Stimulated activated CD4-positive, alpha-beta T cell treated with anti-CD3 and anti-CD28 coated beads, TNF-alpha, amount 100 ng/mL, for 4 hours (primary cell): ENCODE measurements around the gene GADD45B.
"Not testable (repeated sequence)": the region's sequence is repeated elsewhere in the genome, so short reads cannot be mapped to it uniquely, and the experiment has no call there.

Source experiments
- DNase-seq, 3 experiments: peaks; one replicate each; pipeline ENCODE4 v3.0.0-alpha.2; 2020; ENCODE audit warnings: low read depth in 3 of 3

Gene GADD45B

DNA sequence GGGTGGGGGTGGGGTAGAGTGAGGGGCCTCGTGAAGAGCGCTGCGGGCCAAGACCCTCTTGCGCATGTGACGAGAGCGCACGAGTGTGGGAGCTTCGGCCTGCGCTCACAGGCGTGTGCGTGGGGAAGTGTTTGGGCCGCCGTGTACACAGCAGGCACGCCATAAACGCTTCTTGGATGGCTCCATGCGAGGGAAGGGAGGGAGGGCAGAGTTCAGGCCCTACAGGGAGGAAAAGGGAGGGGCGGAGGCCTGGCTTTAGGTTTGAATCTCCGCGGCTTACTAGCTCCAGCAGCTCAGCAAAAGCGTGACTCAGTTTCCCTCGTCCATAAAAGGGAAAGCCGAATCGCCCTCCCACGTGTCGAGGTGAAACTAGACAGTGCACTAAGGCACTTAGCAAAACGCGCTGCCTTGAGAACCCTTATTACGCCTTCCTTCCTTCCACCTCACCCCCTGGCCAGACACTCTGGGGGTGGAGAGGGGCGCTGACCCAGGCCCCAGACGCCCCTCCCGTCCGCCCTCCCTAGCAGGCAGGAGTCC, 12.5 kb downstream of the GADD45B start:
- no peak for DNase-seq

- no peak for DNase-seq
Observed at GRCh38 chr19:2488942-2489731, 13.2 kb downstream of the GADD45B start.

DNA sequence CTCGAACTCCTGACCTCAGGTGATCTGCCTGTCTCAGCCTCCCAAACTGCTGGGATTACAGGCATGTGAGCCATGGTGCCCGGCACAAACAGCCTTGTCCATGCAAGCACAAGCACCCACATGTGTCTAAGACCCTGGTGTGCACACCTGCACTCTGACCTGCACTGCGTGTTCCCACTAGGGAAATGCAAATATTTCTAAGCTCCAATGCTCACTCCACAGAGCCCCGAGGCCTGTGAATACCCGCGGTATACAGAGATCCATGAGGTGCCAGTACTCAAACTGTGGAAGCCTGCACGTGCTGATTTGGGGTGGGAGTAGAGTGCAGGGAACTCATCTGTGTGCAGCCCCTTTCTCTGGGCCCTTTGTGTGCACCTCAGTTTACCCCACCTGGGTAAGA, 14.7 kb downstream of the GADD45B start:
- no peak for DNase-seq

DNA sequence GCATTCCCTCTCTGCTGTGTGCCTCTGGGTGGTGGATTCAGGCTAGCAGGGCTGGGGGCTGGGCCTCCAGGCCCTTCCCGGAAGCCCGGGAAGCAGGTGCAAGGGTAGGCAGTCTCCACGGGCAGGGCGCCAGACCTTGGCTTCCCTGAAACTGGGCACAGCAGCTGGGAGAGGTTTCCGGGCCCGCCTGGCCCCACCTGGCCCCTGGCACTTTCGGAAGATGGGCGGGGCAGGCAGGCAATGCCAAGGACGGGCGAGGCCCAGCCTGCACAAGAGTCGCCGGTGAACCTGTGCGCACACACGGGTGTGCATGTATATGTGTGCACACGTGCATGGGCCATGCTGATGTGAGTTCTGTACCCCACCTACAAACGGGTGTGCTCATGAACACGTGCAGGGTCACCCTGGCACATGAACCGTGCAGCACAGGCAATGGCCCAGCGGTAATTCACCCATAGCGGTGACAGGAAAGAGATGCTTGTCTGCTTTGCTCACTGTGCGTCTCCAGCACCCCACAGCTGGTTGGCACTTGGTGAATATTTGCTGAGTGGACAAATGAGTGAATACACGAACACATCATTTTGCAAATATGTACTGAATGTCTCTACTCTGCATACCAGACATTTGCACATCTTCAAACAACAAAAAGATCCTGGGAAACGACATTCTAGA, 15.3 kb downstream of the GADD45B start:
- DNase-seq, result no peak

DNA sequence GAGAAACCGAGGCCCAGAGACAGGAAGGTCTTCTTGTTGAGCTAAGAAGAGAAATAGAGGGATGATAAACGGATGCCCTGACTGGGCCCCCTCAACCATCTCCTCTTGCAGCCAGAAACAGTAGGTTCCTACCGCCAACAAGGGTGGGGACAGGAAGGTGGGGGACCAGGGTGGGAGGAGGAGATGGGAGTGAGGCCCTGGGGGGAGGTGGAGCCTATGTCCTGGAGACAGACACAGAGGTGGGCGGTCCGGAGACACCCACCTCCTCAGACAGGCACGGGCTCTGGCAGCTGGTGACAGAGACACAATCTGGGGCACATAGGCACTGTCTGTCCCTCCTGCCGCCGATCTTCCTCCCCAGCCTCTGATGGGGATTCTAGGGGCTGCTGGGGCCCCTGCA, 16.9 kb downstream of the GADD45B start:
- DNase-seq, result no peak

DNA sequence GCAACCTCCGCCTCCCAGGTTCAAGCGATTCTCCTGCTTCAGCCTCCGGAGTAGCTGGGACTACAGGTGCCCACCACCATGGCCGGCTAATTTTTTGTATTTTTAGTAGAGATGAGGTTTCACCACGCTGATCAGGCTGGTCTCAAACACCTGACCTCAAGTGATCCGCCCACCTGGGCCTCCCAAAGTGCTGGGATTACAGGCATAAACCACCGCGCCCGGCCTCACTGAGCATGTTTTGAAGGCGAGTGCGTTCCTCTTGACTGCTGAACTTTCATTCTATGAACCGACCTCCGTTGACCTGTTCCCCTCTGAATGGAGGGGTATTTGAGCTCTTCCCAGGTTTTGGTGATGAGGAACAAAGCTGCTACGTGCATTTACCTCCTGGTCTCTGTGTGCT, 17.5 kb downstream of the GADD45B start:
- DNase-seq, result not testable (repeated sequence)

DNA sequence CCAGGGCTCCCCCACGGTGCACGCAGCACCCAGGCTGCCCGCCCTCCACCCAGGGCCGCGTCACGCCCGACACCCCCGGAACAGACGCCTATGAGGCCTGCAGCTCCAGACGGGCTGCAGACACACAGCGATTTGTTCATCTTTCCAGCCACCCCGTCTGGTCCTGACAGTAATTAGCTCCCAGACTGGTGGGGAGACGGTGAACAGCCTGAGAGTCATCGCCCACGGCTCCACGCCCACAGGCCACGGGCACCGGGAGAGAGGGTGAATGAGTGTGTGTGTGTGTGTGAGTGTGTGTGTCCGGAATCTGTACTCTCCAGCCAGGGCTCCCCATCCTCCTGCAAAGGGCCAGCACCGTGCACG, 18.1 kb downstream of the GADD45B start:
- peak in 1 of 3 experiments; percentile 29 for DNase-seq

- peak in 2 of 3 experiments; percentile 22 to 36 for DNase-seq
Observed at GRCh38 chr19:2494447-2495129, 18.7 kb downstream of the GADD45B start.

- DNase-seq, result no peak
Observed at GRCh38 chr19:2495130-2495641, 19.3 kb downstream of the GADD45B start.

DNA sequence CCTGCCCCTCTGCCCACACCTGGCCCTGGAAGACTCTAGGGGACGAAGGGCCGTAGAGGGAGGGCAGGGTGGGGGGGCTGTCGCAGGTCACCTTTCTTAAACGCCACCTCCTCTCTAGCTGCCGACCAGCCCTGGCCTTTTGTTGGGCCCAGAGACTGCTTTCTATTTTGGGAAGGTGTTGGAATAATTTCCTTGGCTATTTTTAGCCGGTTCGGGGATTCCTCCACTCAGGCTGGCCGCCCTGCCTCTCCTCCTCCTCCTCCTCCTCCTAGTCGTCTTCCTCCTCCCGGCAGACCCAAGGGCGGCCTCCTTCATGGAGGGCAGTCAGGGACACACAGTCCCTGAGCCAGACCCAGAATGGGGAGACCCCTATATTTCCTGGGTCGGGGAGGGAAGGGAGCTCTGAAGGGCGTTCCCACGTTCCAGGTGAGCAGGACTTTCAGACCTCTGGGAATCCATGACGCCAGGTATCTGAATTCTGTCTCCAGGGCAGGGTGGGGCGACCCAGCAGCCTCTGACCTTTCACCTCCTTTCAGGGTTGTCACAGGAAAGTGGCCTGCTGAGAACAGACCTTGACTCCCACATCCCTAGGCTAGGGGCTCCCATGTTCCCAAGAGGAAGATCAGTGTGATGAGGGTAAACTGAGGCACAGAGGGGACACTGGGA, 19.9 kb downstream of the GADD45B start:
- no peak for DNase-seq

- DNase-seq, result no peak
Observed at GRCh38 chr19:2497186-2497585, 21.3 kb downstream of the GADD45B start.

- no peak for DNase-seq
Observed at GRCh38 chr19:2500156-2500555, 24.2 kb downstream of the GADD45B start.

- no peak for DNase-seq
Observed at GRCh38 chr19:2500841-2501261, 24.9 kb downstream of the GADD45B start.

GRCh38 chr19:2503521-2504109, 27.7 kb downstream of the GADD45B start:
- peak; percentile 38 to 56 (median 53) for DNase-seq

DNA sequence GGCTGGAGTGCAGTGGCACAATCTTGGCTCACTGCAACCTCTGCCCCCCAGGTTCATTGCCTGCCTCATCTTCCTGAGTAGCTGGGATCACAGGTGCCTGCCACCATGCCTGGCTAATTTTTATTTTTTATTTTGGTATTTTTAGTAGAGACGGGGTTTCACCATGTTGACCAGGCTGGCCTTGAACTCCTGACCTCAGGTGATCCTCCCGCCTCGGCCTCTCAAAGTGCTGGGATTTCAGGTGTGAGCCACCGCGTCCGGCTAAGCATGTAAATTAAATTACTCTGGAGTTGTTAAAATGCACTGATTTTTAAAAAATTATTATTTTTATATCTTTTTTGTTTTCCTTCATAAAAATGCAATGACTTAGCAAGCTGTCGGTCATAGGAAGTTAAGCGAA, 30.7 kb downstream of the GADD45B start:
- DNase-seq, result not testable (repeated sequence)

GRCh38 chr19:2507109-2507508, 31.2 kb downstream of the GADD45B start:
- no peak for DNase-seq

DNA sequence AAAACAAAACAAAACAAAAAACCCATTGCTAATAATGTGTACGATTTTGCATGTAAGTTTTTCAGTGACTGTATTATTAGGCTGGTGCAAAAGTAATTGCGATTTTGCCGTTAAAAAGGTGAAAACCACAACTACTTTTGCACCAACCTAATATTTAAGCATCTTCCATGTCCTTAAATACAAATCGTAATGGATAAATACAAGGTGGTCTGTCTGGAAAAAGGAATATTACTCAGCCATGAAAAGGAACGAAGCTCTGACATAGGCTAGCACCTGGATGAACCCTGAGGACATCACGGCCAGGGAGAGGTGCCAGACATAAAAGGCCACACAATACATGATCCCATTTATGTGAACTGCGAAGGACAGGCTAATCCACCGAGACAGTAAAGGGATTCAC, 33.2 kb downstream of the GADD45B start:
- DNase-seq, result no peak

- no peak for DNase-seq
Observed at GRCh38 chr19:2511570-2511969, 35.6 kb downstream of the GADD45B start.

DNA sequence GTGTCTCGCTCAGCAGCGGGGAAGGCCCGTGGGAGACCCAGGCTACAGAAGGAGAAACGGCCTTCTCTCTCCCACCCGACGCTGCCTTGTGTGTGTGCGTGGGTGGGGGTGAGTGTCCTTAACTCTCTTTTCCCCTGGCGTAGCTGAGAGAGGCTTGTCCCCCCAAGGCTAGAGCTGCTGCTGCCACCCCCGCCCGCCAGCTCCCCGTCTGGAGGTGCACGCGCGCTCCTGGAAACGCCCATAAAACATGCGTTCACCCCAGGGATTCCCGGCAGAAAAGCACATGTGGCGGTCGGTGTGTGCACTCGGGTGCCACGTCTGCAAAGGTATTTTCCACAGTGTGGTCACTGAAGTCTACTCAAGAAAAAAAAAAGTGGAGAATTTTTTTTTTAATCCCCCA, 36.1 kb downstream of the GADD45B start:
- DNase-seq, result no peak

DNA sequence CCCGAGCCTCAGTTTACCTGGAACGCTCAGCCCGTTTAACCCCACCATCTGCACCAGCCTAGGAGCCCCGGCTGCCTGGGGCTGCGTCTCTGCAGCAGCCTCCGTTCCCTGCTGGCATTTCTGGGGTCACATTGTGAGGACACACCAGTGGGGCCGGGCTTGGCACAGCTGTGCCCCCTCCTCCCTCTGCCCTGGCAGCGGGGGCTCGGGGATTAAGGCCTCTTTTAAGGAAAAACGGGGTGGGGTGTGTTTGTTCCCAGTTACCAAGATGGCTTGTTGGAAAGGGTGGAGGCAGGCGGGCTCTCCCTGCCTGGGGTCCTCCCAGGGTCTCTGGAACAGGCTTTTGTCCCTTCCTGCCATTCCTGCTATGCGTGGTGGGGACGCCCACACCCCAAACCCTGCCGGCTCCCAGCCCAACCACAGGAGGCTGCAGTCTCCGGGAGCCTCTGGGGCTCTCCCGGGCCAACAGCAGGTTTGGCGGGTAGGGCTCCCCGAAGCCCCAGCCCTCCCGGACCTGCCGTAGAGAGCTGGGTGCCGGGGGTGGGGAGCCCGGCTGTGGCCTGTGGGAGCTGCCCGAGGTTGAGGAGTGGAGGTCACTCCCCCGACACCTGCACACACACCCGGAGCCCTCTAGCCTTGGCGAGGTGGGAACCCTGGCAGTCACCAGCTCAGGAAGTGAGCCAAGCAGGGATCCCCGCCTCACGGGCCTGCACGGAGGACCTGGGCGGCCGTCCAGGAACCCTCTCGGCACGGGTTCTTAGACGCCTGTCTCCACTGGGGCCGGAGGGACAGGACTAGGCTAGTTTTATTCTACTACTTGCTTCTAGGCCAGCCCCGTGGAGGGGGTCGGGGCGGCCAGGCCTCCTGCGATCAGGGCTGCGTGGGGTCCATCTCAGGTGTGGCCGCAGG, 36.9 kb downstream of the GADD45B start:
- no peak for DNase-seq
